Measurements from ENCODE around the gene OLFM2. TPM values are rescaled to one million over a fixed set of nuclear protein-coding genes. Genes with fewer than 3 reads are reported as not detected.
"Not testable (repeated sequence)": the region's sequence is repeated elsewhere in the genome, so short reads cannot be mapped to it uniquely, and the experiment has no call there.

OLFM2 gene
- total RNA-seq, 1 donor = 16.0 TPM

- no peak for TF ChIP-seq CTCF (IDR thresholded peaks at IDR 0.05; ENCODE audit: insufficient read depth, low read length)
- DNase-seq (ENCODE audit: low read depth) = no peak
- no peak overlapping the region for H3K4me3 ChIP-seq (ENCODE audit: low read depth, low read length)
Observed at GRCh38 chr19:9848762-9849161, 87.6 kb downstream of the OLFM2 start.

GRCh38 chr19:9848060-9848459 lies 88.3 kb downstream of the OLFM2 start:
- H3K4me3 ChIP-seq (ENCODE audit: low read depth, low read length) = no peak overlapping the region
- DNase-seq (ENCODE audit: low read depth) = no peak
- TF ChIP-seq CTCF (IDR thresholded peaks at IDR 0.05; ENCODE audit: insufficient read depth, low read length) = peak; percentile 30

GRCh38 chr19:9847087-9847671 lies 89.1 kb downstream of the OLFM2 start:
- no peak overlapping the region for H3K4me3 ChIP-seq (ENCODE audit: low read depth, low read length)
- peak; percentile 94 for DNase-seq (ENCODE audit: low read depth)
- TF ChIP-seq CTCF (IDR thresholded peaks at IDR 0.05; ENCODE audit: insufficient read depth, low read length) = peak; percentile 92

- not testable (repeated sequence) for DNase-seq (ENCODE audit: low read depth); H3K4me3 ChIP-seq (ENCODE audit: low read depth, low read length)
Observed at GRCh38 chr19:9843626-9844273, 92.6 kb downstream of the OLFM2 start.

GRCh38 chr19:9842834-9843625 lies 93.3 kb downstream of the OLFM2 start:
- TF ChIP-seq CTCF (IDR thresholded peaks at IDR 0.05; ENCODE audit: insufficient read depth, low read length) = no peak
- no peak overlapping the region for H3K4me3 ChIP-seq (ENCODE audit: low read depth, low read length)
- no peak for DNase-seq (ENCODE audit: low read depth)

GRCh38 chr19:9839415-9839814 lies 96.9 kb downstream of the OLFM2 start:
- TF ChIP-seq CTCF (IDR thresholded peaks at IDR 0.05; ENCODE audit: insufficient read depth, low read length) = no peak
- H3K4me3 ChIP-seq (ENCODE audit: low read depth, low read length) = no peak overlapping the region
- DNase-seq (ENCODE audit: low read depth) = no peak

- TF ChIP-seq CTCF (IDR thresholded peaks at IDR 0.05; ENCODE audit: insufficient read depth, low read length) = no peak
- H3K4me3 ChIP-seq (ENCODE audit: low read depth, low read length) = no peak overlapping the region
Observed at GRCh38 chr19:9838324-9838723, 98.0 kb downstream of the OLFM2 start.

More at GRCh38 chr19:9838324-9838723, 98.0 kb downstream of the OLFM2 start:
- no peak for DNase-seq (ENCODE audit: low read depth)
